ENCODE data around the gene METRNL.

DNA sequence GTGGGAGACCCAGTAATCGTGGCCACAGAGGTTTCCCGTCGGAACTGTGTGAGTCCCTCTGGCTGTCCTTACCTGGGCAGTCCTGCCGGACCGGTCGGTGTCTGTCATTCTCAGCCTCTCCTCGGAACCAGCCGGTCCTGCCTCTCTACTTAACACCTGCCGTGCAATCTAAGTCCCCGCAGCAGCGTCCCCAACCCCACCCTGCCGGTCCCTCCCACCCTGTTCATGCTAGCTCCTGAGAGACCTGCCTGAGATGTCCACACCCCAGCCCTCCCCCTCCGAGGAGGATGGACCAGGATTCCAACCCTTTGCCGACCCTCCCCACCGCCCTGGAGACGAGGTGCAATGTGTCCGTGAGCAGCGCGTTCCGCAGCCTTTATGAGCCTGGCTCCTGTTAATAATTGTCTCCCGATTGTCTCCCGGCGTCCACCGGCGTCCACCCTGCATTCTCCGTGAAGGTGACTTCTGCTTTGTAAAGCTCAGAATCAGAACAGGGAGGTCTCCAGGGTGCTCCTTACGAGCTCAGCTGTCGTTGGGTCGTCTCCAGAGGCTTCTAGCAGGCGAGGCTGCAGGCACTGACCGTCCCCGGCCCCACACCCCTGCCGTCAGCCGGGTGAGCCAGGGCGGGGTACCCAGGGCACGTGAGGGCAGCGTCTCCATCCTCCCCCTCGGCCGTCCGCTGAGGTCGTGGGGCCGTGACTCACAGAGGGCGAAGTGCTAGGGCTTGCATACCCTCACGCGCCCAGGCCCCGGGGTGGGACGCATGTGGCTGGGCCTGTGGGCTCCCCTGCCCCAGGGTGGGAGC is 10.1 kb downstream of the METRNL start:
- TF ChIP-seq, protein P1, sequence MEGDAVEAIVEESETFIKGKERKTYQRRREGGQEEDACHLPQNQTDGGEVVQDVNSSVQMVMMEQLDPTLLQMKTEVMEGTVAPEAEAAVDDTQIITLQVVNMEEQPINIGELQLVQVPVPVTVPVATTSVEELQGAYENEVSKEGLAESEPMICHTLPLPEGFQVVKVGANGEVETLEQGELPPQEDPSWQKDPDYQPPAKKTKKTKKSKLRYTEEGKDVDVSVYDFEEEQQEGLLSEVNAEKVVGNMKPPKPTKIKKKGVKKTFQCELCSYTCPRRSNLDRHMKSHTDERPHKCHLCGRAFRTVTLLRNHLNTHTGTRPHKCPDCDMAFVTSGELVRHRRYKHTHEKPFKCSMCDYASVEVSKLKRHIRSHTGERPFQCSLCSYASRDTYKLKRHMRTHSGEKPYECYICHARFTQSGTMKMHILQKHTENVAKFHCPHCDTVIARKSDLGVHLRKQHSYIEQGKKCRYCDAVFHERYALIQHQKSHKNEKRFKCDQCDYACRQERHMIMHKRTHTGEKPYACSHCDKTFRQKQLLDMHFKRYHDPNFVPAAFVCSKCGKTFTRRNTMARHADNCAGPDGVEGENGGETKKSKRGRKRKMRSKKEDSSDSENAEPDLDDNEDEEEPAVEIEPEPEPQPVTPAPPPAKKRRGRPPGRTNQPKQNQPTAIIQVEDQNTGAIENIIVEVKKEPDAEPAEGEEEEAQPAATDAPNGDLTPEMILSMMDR (conservative IDR thresholded peaks at IDR 0.05): no peak
- no peak for TF ChIP-seq ZFX (IDR thresholded peaks at IDR 0.05)

Measured in C4-2B (cell line).